ENCODE results near the gene MLXIPL. TPM values are rescaled to one million over a fixed set of nuclear protein-coding genes. Genes with fewer than 3 reads are reported as not detected.
"Not testable (repeated sequence)": the region's sequence is repeated elsewhere in the genome, so short reads cannot be mapped to it uniquely, and the experiment has no call there.

Gene MLXIPL
- total and polyA plus RNA-seq, 2 donors (not counting 3 experiments of a cell fraction or from before 2014, with no cell fraction given): not detected

- Histone ChIP-seq H3K4me3 (replicated peaks in 1 of 3; ENCODE audit: insufficient read depth in 1 of 3, low read depth in 1 of 3, low read length in 3 of 3) (no peak overlapping the region), H3K9ac (replicated peaks; ENCODE audit: extremely low read depth, insufficient read depth, low read length) (no peak overlapping the region), H4K20me1 (replicated peaks; ENCODE audit: control insufficient read depth, extremely low read depth, insufficient read depth, low read length) (no peaks in the 10 kb centered on the region), H3K9me1 (replicated peaks; ENCODE audit: control insufficient read depth, extremely low read depth, insufficient read depth, low read length) (no peaks in the 10 kb centered on the region), H3K9me3 (replicated peaks; ENCODE audit: control insufficient read depth, insufficient read depth, low read length) (no peaks in the 10 kb centered on the region), H3K4me2 (ENCODE audit: insufficient read depth, low read length) (no peak overlapping the region), H2AFZ (ENCODE audit: low read depth, low read length) (no peak overlapping the region), H3K36me3 (ENCODE audit: control insufficient read depth in 2 of 2, extremely low read depth in 1 of 2, insufficient read depth in 2 of 2, low read length in 2 of 2) (no peaks in the 10 kb centered on the region), H3K4me1 (ENCODE audit: control insufficient read depth, extremely low read depth, insufficient read depth, low read length) (no peaks in the 10 kb centered on the region), H3K27me3 (ENCODE audit: control insufficient read depth in 2 of 2, insufficient read depth in 2 of 2, low read length in 2 of 2) (peaks cover 16 to 18% of the 10 kb centered on the region in 2 experiments), H3K79me2 (ENCODE audit: control insufficient read depth, insufficient read depth, low read length) (no peaks in the 10 kb centered on the region), H3K27ac (ENCODE audit: insufficient read depth, low read depth, low read length) (no peak overlapping the region)
- BruUV-seq (replicated peaks): no TSS peak
- dilution Hi-C loops (cut with MboI; ENCODE audit: extremely low pct_ligation_motif_present, low sequenced_read_pairs) (no loop called here), intact Hi-C loops (cut with micrococcal nuclease) (no loop called here)
- POLR2A ChIA-PET: no interaction called here
- FAIRE-seq (no peak), DNase-seq (ENCODE audit: low read depth, low spot score) (no peak)
- TF ChIP-seq MYC (IDR thresholded peaks at IDR 0.05; ENCODE audit: low read depth, low read length): no peak
- no peak for TF ChIP-seq POLR2A (IDR thresholded peaks at IDR 0.05; ENCODE audit: low read depth, low read length)
- TF ChIP-seq FOS (IDR thresholded peaks at IDR 0.05; ENCODE audit: borderline replicate concordance, insufficient read depth, low read length): no peak
- no peak for TF ChIP-seq GATA2 (IDR thresholded peaks at IDR 0.05; ENCODE audit: insufficient read depth, insufficient read length, low read depth, low read length)
- TF ChIP-seq POLR2AphosphoS5 (IDR thresholded peaks at IDR 0.05; ENCODE audit: insufficient read depth, low read depth, low read length): no peak
- no peak for TF ChIP-seq EZH2 (IDR thresholded peaks at IDR 0.05; ENCODE audit: borderline replicate concordance, low read depth, low read length, severe bottlenecking)
- TF ChIP-seq JUN (IDR thresholded peaks at IDR 0.05; ENCODE audit: borderline replicate concordance, insufficient read depth, insufficient read length, low read depth): no peak
- no peak for TF ChIP-seq MAX (IDR thresholded peaks at IDR 0.05; ENCODE audit: insufficient read depth, insufficient read length)
- TF ChIP-seq CTCF (IDR thresholded peaks at IDR 0.05; ENCODE audit: extremely low read depth in 1 of 2, insufficient read depth in 1 of 2, low read depth in 1 of 2, low read length in 2 of 2): no peak
- CTCF ChIA-PET: interaction anchor here (1.0 to 5.7 kb wide), 3 partner anchors 12 to 116 kb away, joined by 3 to 46 read pairs (median 4); partner anchors contain the start of gene VPS37D
These were observed 5.8 kb downstream of the MLXIPL start for GRCh38 chr7:73618538-73618937.

- H3K36me3 ChIP-seq (ENCODE audit: control insufficient read depth in 2 of 2, extremely low read depth in 1 of 2, insufficient read depth in 2 of 2, low read length in 2 of 2); H3K9me1 ChIP-seq (replicated peaks; ENCODE audit: control insufficient read depth, extremely low read depth, insufficient read depth, low read length); DNase-seq (ENCODE audit: low read depth, low spot score); H3K9ac ChIP-seq (replicated peaks; ENCODE audit: extremely low read depth, insufficient read depth, low read length); H3K79me2 ChIP-seq (ENCODE audit: control insufficient read depth, insufficient read depth, low read length); BruUV-seq (replicated peaks); POLR2A ChIA-PET; intact Hi-C loops (cut with micrococcal nuclease); dilution Hi-C loops (cut with MboI; ENCODE audit: extremely low pct_ligation_motif_present, low sequenced_read_pairs); H3K27ac ChIP-seq (ENCODE audit: insufficient read depth, low read depth, low read length); H3K9me3 ChIP-seq (replicated peaks; ENCODE audit: control insufficient read depth, insufficient read depth, low read length); FAIRE-seq; H3K4me2 ChIP-seq (ENCODE audit: insufficient read depth, low read length); H3K27me3 ChIP-seq (ENCODE audit: control insufficient read depth in 2 of 2, insufficient read depth in 2 of 2, low read length in 2 of 2); H4K20me1 ChIP-seq (replicated peaks; ENCODE audit: control insufficient read depth, extremely low read depth, insufficient read depth, low read length); H3K4me1 ChIP-seq (ENCODE audit: control insufficient read depth, extremely low read depth, insufficient read depth, low read length); H3K4me3 ChIP-seq (replicated peaks in 1 of 3; ENCODE audit: insufficient read depth in 1 of 3, low read depth in 1 of 3, low read length in 3 of 3); H2AFZ ChIP-seq (ENCODE audit: low read depth, low read length): not testable (repeated sequence)
- CTCF ChIA-PET: interaction anchor here (1.0 to 15.1 kb wide), 4 partner anchors 11 to 117 kb away, joined by 3 to 270 read pairs (median 25); partner anchors contain the start of genes STX1A and VPS37D
These were observed 6.8 kb downstream of the MLXIPL start for GRCh38 chr7:73617520-73617919.

All from endothelial cell of umbilical vein (primary cell).